HG03280 (cell line): ENCODE data around the gene MDM1.
A peak's percentile ranks its signal among the peaks of the same experiment; 100 is the strongest.

Source experiments
- ATAC-seq: cut with Tn5 transposase; IDR thresholded peaks from one replicate; pipeline ENCODE4 v1.9.1; 2021; ENCODE audit warnings: mild to moderate bottlenecking, moderate library complexity; ENCODE audit not compliant: unreplicated experiment

MDM1 gene, protein sequence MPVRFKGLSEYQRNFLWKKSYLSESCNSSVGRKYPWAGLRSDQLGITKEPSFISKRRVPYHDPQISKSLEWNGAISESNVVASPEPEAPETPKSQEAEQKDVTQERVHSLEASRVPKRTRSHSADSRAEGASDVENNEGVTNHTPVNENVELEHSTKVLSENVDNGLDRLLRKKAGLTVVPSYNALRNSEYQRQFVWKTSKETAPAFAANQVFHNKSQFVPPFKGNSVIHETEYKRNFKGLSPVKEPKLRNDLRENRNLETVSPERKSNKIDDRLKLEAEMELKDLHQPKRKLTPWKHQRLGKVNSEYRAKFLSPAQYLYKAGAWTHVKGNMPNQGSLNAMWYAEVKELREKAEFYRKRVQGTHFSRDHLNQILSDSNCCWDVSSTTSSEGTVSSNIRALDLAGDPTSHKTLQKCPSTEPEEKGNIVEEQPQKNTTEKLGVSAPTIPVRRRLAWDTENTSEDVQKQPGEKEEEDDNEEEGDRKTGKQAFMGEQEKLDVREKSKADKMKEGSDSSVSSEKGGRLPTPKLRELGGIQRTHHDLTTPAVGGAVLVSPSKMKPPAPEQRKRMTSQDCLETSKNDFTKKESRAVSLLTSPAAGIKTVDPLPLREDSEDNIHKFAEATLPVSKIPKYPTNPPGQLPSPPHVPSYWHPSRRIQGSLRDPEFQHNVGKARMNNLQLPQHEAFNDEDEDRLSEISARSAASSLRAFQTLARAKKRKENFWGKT

DNA sequence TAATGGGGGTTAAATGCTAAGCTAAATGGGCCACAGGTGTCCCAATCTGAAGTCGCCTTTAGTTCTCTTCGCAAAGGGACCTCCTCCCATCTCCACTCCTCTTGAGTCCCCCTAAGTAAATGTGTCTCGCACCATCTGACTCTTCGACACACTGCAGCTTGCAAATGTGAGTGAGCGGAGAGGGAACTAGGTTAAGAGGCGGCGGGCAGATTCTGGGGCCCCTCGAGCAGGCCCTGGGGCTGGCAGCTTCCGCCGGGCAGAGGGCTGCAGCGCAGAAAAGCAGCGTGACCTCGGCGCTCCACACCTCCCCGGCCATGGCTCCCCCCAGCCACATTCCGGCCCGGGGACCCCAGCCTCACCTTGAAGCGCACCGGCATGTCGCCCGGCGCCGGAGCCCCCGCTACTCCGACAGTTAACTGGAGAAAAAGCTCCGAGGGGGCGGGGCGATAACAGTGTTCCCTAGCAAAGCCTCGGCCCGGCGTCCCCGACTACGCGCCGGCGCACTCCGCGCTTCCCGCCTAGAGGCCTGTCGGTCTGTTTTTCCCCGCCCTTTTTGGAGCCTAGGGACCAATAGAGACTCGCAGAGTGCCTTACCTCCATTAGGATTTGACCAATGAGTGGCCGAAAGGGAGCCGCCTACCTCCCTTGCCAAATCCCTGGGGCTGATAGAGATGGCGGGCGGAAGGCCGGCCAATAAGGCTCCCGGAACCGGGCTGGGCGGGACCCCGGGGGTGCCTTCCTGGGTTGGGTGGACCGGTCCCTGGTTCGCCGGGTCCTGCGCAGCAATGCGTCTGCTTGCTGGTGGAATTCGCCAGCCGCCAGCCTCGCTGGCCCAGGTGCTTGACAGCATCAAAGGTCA, at the start of gene MDM1:
MDM1 (minus strand) TSS at position 494 of the 859 bp plus-strand sequence; CDS start at position 377, 117 bp downstream.
- ATAC-seq = peak; percentile 99

DNA sequence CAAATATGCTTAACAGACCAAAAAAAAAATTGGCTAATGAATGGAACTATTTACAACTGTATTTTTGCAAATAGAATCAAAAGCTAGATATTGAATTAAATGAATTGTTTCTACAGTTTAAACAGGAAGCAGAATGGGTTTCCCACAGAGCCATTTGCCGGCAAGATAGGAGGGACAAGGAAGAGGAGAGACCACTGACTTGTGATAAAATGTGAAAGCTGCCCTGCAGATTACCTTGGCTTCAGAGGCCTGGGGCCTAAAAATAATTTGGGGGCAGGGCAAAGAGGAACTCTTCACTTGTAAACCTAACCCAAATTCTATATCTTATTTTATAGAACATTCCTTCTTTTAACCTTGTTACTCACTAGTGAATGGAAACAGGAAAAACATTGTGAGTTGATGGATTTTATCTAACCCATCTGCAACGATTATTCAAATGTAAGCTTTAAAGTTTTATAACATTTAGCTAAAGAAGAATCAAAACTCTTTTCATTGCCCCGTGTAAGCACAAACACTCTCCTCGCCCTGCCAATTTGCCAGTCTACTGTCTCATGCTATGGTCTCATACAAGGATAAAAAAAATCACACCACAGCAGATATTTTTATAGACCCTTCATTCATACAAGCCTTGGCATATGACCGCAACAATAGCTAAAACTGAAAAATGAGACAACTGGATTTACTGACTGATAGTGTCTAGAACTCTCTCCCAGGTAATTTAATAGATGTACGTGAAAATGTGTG, 49.5 kb upstream of the MDM1 start:
- ATAC-seq = no peak

DNA sequence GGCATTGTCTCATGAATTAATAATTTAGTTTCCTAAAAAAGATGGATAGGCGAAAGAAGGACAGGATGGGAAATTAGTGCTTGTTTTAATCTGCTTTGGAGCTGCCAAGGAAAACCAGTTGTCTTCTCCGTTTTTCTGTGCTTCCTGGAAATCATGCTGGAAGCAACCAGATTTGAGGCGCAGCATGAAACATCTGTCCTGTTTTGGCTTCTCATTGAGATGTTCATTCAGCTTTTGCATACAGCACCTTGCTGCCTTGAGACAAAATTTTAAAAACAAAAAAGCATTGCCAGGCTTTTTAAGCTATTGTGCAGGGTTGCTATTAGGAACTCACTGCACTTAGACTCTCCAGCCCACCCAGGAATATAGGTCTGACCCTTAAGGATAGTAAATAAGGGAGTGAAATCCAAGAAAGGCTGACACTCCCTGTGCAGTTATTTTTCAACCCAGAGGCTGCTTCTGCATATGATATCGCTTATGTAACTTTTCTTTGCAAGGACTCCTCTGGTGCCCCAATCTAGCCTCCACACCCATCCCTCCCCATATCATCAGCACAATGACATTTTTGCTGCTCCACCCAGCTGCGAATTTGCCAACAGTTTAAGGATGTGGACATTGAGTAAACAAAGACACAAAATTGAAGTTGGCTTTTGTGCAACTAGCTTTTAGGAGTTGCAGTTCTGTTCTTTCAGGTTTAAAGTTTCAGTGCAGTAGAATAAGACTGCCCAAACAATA, 46.9 kb upstream of the MDM1 start:
- ATAC-seq = no peak

DNA sequence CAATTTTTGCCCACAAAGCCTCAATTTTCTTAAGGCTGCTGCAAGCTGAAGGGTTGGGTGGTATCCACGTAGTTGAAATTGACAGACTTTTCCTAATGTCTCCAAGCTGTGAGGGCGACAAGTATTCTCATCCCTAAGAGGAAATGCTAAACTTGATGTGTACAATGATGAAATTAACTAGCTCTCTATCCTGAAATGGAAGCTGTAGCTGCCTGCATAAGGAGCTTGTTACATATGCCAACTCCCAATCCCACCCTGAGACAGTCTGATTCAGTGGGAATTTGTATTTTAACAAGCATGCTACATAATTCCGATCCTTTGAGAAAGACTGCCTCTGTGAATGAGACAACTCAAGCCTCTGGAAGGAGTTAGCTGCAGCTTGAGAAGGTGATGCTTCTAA, 45.7 kb upstream of the MDM1 start:
- ATAC-seq = no peak

DNA sequence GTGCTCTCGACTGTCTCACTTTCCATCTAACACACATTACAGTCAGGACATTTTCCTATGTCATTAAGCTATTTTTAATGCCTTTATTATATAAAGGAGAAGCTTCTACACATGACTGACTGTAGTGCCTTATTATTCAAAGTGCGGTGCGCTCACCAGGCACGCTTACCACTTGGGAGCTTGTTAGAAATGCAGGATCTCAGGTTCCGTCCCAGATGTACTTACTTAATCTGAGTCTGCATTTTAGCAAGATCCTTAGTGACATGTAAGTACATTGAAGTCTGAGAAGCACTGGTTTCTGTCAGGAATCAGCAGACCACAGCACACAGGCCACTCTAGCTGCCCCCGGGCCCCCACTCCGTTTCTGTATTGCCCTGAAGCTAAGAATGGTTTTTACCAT, 44.7 kb upstream of the MDM1 start:
- ATAC-seq = no peak

DNA sequence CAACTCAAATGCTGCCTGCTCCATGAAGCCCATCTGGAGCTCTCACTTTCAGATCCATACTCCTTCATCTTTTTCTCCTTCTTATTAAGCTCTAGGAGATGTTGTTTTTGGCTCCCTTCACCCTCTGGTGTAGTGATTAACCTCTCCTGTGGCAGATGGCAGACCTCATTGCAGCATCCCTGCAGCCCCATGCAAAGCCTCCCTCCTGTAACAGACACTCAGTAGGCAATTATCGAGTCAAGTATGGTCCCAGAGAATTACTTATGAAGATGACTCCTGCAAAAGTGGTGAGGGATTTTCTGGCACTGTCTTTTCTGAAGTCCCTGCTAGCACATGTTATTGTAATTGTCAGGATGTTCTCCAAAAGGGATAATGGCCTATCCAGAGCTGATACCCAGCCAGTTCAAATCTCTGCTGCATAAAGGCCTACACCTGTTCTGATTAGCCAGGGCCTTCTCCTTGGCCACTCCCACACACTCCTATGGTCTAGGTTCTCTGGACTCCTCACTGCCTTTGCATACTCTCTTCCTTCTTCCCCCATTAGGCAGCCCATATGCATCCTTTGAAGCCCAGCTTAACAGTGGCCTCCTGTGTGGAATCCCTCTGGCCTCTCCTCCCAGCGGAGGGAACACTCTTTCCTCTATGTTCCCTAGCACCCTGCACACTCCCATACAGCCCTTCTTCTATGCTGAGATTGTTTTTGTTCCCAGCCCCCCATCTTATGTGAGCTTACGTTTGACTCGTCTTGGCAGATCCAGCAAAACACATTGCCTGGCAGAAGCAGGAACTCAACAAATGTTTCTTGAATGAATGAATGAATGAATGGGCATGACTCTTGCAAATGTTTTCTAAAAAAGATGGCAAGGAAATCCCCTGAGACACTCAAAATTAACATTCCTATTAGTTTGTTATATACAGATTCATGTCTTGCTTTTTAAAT, 43.9 kb upstream of the MDM1 start:
- ATAC-seq = no peak

DNA sequence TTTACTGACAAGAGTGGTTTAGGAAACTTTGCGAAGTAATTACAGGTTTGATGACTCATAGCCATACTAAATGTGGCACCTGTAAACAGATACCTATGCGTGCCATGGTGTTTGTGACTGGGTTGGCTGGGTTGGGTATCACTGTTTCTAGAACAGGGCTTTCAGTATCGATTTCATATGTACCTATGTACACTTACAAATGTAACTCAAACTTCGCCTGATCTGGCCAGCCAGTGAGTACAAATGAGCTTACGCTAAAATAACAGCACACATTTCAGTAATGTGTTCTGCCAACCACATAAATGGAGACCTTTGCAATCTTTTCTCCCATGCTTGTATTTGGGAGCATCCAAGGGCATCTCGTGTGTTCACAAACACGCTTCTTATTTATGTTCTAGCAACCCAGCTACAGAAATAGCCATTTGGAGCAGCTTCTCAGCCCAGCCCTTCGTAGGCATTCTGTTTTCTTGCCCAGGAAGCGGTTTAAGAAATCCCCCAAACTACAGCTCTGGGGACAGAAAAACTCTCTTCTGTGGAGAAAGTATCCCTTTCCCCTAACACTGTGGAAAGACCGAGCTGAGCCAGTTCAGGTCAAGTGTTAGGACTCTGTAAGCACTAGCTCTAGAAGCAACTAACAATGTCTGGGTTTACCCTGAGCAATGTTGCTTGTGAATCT, 42.3 kb upstream of the MDM1 start:
- ATAC-seq = peak; percentile 96

DNA sequence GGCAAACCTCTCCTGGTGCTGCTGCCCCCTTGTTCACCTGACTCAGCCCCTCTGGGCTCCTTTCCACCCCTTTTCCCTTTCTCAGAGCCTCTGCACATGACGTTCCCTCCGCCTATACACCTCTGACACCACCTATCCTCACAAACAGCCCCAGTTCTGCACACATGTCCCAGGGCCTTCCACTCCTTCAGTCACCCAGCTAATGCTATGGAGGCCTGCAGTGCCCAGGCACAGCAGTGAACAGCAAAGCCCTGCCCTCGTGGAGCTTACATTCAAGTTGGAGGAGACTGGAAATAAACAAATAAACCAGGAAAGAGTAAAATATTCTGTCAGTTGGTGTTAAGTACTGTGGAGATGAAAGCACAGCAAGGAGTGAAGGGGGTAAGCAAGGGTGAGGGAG, 38.5 kb upstream of the MDM1 start:
- no peak for ATAC-seq

DNA sequence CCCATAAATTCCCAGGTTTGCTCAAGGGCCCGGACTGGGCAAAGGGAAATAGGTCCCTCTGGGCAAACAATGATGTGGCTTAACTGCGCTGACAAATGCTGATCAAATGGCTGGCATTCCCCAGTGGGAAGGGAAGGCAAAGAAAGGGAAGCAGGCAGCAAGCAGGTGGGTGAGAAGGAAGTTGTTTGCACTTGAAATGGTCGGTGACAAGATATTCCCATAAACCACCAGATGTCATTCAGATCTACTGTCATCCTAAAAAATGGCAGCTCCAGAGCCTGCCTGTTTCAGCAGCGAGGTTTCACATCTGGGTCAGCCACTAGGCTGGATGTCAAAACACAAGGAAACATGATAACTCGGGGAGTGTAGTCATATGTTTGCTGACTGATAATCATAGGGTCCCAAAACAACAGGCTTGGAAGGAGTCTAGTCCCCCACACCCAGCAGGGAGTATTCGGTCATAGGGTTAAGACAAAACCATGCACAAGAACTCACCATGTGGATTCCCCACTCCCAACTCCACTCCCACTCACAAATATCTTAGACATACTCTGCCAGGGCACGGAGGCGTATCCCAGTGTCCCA, 37.9 kb upstream of the MDM1 start:
- ATAC-seq = no peak

DNA sequence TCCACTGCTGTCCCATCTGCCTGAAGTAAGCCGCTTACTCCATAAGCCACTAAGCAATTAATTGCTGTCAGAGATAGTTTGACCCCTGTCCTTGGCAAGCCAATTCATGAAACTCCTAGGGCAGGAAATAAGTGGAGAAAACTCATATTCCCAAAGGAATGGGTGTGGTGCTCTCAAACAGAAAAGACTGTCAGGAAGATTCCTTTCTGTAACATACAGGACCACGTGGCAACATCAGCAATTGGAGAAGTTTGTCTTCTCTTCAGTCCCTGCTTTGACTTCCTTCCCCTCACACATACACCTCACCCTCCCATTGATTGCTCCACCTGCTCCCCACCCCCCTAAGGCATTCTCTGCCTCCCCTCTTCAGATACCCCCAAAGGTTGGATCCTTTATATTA, 36.2 kb upstream of the MDM1 start:
- no peak for ATAC-seq

DNA sequence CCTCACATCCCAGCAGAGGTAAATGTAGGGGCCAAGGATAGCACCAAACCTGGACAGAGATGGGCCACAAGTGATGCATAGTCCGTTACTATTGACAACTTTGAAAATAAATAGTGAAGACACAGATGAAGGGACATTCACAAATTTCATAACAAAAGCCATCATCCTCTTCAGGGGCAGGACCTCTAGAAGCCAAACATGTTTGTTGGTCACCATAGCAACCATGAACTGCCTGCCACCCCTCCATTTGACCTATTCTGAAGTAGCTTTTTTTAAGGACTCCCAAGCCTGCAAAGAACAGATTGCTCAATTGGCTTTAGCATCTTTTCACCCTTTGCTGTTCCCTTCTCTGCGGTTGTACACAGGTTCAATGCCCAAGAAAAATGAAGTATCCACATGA, 35.7 kb upstream of the MDM1 start:
- no peak for ATAC-seq

DNA sequence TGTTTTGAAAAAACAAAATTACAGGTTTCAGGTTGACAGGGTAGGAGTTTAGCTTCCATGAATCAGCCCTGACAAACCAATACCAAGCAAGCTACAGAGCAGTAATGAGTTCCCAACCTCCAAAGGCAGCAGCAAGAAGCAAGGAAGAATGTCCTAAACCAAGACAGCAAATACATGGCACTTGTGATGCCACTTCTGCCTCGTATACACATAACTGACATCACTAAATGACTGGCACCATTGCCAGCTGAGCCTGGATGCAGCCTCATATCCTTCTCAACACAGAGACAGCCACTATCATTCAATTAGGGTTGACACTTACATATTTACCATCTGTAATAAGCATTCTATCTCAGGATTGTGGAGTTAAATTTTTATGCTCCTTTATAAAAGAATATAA, 35.0 kb upstream of the MDM1 start:
- no peak for ATAC-seq

DNA sequence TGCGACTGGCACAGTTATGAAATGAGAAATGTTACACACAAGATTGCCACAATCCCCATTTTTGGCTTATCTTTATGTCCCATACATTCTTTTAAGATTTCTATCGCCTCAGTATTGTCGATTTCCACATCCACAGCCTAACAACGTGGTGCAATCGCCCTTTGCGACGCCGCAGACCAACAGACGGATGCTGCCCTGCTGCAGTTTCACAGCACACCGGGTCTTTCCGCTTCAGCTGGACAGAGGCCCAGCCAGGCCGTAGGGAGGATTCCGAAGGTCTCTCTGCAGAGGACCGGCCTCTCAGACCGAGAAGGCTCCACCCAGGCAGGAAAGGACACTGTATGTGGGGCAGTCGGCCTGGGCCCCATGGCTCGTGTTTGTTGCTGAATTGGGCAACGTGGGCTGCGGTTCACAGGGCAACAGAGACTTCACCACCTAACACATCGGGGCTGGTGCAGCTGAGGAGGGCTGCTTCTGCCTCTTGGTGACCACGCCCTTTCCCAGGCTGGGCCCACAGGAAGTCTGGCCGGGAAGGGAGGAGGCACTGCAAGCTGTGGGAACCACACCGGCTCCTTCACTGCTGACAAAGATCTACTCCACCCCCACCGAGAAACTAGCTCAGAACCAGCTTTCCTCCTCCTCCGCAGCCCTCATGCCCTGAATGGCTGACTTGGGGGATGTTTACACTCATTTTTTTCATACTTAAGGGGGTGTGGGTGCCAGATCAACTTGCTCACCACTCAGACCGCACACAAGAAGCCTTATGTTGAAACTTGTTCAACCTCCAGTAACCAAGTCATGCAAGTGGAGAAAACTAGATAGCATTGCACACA, 32.9 kb upstream of the MDM1 start:
- peak; percentile 74 for ATAC-seq

DNA sequence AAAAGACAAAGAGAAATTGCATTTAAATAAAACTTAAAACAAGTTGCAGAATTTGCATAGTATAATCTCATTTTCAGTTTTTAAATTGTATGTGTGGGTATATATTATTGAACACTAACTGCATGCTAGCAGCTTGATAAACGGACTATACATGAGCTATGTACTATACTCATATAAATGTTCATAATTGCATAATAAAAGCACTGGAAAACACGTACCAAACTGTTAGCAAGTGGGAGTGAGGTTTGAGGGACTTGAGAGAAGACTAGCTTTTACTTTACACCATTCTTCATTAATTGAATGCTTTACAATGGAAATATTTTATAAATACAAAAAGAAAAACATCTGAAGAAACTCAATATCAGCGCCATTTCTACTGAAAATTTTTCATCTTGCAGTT, 32.2 kb upstream of the MDM1 start:
- no peak for ATAC-seq

DNA sequence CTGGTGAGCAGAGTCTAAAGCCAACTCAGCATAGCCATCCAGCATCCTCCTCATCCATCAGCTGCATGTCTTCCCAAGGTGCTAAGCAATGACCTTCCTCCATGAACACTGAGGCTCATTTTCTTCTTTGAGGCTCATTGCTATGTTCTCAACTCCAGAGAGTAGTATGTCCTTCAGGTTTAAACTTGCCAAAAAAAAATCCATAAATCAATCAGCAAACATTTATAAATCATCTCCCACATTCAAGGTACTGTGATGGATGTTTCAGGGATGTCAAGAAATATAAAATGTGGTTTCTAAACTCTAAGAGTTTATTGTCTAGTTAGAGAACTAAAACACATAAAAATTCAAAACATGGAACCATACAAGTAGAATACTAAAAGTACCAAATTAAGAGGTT, 29.8 kb upstream of the MDM1 start:
- ATAC-seq = no peak

DNA sequence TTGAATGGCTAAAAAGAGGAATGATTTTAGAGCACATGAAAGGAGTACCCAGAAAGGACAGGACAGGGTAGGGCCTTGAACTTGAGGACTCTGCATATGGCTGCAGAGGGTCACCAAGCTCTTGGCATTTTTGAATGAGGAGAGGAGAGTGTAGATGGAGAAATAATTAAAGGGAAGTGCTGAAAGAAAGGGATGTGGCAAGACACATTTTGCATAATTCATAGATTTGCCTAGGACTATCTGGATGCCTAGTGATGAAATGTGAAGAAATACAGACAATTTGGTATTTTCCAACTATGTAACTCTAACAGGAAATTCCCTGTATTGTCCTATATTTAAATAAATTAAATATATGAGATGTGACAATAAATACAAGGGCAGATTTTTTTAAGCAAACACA, 27.5 kb upstream of the MDM1 start:
- ATAC-seq = peak; percentile 7
